HG02798 (cell line): ENCODE results near the gene C22orf31.

Experiments
- ATAC-seq: cut with Tn5 transposase; IDR thresholded peaks from one replicate; pipeline ENCODE4 v1.9.1; 2021; ENCODE audit warnings: mild to moderate bottlenecking; ENCODE audit not compliant: unreplicated experiment, poor library complexity

C22orf31 gene

DNA sequence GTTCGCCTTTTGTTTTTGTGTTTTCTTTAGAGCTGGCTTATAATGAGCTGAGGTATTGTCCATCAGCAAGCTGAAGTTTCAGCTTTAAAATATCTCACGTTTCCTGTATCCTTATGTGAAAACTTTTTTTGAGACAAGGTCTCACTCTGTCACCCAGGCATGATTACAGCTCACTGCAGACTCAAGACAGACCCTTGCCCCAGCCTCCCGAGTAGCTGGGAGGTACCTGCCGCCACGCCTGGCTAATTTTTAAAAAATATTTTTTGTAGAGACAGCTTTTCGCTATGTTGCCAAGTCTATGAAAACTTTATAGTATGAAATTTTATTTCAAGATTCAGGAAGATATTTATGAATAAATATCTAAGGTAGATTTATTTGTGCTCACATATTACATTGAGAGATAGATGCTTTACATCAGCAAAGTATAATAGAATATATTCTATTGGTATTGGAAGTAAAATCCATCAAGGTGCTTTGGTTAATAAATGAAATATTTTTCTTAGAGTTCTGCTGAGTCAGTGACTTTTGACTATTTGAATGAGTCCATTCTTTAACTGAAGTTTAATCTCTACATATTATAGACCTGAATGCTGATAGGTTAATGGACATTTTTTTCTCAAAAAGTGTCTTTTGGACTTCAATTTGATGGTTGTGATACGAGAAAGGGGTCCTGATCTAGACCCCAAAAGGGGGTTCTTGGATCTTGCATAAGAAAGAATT, 21.4 kb upstream of the C22orf31 start:
- ATAC-seq: no peak

DNA sequence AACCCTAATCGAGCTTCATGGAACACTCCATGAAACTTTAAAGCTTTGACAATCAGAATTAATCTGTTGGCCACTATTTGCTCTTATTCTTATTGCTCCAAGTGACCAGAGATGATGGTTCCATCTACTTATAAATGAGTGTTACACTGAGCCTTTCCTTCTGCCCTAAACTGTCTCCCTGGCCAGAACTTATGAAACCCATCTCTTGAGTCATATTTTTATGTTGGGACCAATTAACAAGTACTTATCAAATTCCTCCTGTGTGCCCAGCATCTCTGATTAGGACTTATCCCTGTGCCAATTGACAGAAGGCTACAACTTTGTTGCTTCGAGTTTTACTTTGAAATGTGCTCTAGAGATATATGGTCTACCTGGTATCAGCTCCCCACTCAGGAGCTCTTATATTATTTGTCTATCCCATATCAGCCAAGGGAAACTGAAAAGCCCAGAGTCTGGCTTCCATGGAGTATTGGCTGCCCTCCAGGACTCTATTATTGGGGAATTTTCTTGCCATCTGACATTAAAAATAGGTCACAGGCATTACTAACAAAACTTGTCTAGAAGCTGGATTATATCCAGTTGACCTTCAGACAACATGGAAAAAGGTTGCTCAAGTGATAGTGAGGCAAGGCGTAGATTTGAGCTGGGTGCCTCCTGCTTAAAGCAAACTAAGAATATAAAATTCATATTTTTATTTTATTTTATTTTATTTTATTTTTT, 20.0 kb upstream of the C22orf31 start:
- ATAC-seq: no peak

DNA sequence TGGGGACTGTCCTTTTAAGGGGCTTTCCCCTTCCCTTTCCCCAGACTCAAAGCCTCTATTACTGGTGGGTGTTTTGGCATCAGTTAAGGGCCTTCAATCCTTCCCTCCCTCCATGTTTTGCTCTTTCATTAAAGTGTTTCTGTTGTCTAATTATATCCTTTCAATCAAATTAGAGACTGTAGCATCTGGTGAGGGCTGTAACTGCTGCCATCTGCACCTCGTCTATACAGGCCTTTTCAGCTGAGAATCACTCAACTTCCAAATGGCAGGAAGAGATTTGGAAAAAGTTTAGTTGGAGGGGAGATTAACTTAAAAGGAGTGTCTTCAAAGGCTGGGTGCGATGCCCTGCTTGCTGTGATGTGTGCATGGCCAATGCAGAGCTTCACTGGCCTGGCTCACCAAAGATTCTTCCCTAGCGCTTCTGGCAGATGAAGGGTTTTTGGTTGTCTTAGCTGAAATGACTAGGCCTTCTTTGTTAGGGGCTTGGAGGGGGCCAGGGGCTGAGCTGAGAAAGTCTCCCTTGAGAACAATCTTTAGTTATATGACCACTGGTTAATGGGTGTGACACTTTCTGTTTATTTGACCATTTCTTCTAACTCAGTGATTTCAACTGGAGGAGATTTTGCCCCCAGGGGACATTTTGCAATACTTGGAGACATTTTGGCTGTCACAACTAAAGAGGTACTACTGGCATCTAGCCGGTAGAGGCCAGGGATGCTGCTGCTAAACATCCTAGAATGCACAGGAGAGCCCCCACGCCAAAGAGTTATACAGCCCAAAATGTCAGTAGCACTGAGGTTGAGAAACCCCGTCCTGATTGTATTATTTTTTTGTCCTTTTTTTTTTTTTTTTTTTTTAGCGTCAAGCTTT, 18.7 kb upstream of the C22orf31 start:
- ATAC-seq: no peak

DNA sequence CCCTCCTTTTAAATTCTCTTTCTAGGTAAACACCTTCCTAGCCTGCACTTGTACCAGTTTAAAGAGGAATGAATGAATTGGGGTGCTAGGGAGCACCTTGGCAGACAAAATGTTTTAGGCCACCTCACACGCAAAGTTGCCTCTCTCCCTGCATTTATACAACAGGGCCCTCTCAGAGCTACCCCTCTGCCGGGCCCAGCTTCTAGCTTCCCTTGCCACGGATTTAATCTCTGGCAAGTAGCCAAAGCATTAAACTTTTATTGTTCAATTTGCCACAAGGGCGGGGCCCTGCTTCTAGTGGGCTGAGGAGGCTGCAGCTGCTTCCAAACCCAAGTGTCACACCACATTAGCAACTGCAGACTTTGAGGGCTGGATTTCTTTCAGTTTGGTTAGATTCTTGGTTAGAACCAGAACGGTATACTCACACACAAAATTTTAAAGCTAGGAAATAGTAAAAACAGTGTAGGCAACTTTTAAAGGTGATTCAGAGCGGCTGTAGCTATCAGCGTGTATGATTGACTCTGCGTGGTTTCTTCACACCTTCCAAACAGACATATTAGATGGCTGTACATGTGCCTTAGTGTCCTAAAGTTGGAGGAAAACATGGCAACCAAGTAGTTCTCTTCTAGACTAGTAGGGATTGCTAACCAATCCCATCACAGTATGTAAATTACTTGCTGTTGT, 17.7 kb upstream of the C22orf31 start:
- ATAC-seq: no peak

DNA sequence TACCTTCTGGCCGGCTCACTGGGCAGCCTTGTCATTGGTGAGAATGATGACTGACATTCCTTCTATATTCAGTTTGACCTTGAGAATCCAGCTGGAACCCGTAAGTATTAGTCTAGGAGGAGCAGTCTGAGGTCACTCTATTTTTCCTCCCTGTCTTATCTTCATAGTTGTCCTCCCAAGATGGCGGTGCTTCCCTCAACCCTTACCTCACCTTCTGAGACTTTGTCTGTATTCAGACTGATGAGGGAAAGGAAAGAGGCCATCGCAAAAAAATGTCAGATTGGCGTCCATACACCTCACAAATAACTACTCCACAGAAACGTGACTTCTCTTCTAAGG, 17.2 kb upstream of the C22orf31 start:
- no peak for ATAC-seq

DNA sequence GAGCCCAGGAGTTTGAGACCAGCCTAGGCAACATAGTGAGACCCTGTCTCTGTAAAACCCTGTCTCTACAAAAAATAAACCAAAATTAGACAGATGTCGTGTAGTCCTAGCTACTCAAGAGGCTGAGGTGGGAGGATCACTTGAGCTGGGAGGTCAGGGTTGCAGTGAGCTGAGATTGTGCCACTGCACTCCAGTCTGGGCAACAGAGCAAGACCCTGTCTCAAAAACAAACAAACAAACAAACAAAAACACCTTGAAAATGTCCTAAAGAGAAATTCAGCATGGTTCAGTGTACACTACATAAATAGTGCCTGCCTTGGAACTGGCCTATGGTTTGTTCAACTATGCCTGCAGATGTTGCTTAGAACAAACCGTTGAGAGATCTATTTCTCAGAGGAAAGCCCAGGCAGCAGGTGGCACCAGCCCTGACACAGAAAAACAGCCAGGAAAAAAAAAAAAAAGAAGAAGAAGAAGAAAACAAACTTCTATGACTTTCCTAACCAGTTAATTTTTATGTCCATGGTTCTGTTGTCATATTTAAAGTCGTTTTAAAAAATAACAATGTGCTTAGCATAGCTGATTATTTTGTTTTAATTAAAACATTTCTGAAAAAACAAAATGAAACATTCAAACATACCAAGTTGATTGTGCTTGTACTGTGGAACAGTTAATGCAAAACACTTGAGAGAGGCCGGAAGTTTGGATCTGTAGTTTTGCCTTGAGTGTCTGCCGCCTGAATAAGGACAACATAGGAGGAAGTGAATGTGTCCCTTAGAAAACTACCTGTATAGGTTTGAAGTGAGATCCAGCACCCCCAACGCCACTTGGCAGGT, 16.6 kb upstream of the C22orf31 start:
- ATAC-seq: no peak

DNA sequence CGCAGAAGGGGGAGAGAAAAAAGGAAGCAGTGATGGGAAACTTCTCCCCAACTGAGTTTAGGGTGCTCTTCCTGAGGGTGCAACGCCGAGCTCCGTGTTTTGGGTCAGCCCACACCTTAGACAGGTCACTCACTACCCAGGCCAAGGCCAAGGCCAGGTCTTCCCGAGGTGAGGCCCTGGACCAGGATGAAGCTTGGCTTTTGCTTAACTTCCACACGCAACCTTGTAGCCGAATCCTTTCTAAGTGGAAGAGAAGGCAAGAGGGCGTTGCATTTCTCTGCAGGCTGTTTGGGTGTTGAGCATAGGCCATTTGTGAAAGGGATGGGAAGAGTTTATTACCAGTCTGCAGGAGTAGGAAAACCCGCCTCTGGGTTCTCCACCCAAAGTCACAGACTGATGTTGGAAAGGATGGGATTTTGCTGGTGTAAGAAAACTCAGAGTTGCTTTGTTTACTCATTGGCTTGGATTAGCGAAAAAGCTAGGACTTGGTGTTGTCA, 12.7 kb upstream of the C22orf31 start:
- no peak for ATAC-seq

DNA sequence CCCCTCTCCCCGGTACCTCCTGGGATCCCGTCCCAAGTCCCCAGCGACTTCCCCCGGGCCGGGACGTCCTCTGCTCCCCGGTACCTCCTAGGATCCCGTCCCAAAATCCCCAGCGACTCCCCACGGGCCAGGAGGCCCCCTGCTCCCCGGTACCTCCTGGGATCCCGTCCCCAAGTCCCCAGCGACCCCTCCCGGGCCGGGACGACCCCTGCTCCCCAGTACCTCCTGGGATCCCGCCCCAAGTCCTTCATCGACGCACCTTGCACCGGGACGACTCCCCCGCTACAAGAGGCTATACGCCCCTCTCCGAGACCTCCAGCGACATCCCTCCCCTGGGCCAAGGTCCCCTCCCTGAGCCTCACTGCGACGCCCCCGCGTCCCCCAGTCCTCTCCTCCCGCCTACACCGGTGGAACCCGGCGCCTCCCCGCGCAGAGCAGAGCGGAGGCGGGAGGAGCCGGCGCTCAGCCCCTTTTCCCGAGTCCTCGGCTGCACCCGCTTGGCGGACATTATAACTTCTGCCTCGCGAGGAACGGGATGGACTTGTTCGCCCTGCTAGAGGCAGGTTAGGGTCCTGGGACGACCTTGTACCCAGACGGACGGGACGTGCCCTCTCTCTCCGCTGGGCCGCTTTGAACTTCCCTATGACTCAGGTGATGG, 12.1 kb upstream of the C22orf31 start:
- no peak for ATAC-seq

DNA sequence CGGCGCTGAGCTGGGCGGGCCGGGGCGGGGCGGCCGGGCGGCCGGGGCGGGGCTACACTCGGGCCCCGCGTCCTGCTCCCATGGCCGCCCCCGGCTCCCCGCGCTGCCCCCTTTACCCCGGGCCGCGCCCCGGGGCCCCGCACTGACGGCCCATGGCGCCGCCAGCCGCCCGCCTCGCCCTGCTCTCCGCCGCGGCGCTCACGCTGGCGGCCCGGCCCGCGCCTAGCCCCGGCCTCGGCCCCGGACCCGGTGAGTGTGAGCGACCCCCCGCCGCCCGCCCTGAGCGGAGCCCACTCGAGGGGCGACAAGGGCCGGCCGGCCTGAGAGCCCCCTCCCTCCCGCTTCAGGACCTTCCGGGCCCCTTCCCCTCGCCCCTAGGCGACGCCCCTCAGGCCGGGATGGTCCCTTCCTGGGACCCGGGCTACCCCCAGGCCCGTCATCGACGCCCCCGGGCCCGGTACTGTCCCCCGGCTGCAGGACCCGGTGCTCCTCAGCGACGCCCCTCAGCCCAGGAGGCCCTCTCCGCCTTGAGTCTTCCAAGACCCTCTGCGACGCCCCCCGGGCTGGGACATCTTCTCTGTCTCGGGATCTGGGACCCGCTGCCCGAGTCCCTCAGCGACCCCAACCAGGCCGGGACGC, 11.5 kb upstream of the C22orf31 start, which contains the start of gene KREMEN1:
Gene KREMEN1 (plus strand): TSS at position 57 of the 639 bp plus-strand sequence. CDS start 96 bp downstream, at position 153.
- no peak for ATAC-seq

DNA sequence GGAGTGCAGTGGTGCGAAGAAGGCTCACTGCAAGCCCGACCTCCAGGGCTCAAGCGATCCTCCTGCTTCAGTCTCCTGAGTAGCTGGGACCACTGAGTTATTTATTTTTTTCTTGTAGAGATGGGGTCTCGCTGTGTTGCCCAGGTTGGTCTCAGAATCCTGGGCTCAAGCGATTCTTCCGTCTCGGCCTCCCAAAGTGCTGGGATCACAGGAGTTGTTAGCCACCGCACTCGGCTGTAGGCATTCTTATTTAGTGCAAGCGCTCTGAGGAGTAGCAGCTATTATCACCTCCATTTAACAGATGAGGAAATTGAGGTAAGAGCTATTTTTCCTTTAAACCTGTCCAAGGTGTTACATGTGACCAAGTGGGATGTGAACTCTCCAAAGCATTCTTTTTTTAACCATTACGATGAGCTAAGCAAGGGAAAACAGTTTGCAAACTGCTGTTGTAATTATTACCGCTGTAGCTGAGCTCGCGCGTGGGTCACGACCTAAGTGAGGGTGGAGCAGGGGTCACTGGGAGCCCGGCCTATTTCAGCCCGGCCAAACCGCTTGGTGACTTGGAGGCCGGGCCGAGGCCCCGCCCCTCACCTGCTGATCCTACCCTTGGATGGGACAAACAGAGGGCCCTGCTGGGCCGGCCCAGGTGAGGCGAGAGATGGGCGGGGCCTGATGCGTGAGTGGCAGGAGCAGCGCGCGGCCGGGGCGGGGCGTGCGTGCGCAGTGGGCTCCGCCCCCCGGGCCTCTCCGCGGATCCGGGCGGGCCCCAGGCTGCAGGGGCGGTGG, 10.8 kb upstream of the C22orf31 start:
- ATAC-seq: peak; percentile 87

DNA sequence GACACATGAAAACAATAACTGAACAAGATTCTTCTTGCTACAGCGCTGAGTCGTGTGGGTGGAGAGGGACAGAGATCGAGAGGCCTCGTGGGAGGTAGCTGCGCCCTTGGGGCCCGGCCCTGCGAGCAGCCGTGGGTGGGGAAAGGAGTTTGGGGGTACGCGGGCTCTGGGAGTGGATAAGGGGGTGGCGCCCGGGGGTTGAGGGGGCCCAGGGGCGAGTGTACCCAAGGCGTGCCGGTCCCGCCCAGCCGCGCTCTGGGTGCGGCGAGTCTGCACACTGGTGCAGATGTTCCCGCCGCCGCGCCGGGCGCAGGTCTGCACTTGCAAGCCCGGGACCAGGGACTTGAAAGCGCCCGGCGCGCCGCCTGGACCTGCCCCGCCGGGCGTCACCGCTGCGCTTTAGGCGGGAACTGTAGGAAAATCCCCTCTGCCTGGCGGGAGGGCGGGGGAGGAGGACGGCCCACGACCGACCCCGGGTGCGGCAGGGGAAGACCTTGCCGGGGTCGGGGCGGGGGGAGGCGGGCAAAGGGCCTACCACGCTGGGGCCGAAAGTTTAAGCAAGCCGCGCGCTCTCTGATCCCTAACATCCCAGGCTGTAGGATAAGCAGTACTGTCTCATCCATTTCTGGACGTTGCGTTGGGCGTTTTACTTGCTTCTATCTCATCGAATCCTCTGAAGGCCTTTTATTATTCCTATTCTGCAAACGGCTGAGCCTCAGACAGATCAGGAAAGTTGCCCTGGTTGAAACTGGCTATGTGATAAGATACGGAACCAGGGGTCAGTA, 9.8 kb upstream of the C22orf31 start:
- peak; percentile 28 for ATAC-seq

DNA sequence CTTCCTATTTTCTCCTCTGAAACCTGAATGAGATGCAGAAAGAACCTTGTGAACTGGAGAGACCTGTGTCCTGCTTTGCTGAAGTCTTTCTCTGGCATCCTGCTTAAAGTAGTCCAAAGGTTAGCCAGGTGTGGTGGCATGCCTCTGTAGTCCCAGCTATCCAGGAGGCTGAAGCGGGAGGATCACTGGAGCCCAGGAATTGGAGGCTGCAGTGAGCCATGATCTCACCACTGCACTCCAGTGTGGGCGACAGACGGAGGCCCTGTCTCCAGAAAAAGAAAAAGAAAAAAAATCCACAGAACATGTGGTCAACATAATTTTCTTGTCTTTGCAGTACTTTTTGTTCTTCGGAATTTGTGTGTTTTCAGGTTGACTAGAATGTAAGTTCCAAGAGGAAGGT, 8.9 kb upstream of the C22orf31 start:
- no peak for ATAC-seq

DNA sequence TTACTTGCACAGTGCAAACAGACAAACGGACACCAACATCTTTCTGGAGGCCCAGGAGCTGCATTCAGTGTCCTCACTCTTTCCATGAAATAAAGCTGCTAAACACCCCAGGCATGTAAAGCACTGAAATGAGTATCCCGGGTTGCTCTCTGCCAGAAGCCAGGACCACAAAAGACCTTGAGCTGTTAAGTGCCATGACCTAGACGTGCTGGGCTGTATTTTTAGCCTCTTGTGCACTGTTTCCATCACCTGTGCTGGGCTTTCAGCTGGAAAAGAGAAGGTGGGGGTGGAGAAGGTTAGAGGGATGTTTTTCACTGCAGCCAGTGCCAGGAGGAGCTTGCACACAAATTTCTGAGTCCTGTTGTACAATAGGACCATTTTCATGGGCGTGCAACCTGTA, 7.8 kb upstream of the C22orf31 start:
- no peak for ATAC-seq

DNA sequence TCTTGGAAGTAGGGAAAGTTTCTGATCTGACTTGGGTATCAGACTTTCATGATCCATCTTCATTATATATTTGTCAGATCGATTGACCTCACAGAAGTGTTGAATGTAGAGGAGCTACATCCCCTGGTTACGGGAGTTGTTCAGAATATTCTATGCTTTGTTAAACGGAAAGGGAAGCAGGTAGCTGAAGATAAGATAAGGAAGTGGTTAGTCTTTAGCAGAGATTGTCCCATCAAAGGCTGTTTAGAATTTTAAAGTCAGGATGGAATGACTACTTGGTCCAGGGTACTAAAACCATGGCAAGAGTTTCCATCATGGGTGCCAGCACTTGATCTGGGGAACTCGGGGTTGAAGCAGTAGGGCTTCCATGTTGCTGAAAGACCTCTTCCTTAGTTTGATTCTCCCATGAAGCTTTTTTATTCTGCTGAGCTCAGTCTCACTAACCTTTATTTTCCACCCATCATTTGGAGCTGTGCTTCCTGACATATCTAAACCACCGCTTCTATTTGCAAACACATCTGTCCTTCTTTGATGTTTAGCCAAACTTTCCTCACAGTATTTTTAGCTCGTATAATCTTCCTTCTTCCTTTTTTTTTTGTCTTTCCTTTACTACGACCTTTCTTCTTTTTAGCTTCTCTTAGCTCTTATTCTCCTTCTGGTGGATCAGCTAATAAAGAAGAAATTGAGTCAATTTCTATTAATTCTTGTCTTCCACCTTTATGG, 4.0 kb upstream of the C22orf31 start:
- no peak for ATAC-seq

DNA sequence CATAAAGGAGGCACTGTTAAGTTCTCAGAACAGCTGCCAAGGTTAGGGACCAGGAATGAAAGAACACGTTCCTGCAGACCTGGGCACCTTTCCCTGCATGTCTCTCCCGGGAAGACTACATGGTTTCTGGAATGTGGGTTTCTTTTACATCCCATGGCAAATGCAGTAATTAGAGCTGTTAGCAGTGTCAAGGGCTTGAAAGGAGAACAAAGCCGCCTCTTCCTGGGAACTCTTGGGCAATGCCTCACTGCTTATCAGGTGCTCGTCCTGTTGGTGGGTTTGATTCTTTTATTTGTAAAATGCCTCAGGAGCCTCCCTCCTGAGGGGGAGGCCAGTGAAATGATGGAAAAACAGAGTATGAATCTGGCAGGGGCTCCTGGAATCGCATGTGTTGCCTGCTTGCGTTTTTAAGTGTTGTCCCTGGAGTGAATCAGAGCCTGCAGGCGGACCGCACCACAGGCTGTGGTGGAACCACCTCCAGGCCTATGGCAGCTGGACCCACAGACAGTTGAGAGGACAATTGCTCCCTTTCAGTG, 723 bp upstream of the C22orf31 start:
- ATAC-seq: no peak

DNA sequence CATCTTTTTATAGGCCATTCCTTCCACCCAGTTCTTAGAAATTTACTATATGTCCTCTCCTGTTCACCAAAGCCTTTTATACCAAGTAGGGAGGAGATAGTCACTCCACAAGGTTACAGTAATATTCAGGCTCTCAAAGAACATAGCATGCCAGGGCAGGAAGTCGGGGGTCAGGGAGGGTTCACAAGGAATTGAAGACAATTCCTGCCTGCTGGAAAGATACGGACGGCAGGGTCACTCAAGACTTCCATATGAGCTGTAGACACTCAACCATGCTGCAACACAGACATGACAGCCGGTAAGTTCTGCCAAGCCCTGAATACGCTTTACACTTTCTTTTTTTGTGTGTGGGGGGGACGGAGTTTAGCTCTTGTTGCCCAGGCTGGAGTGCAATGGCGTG, 700 bp downstream of the C22orf31 start:
- no peak for ATAC-seq
